Neural cell (in vitro differentiated cells): Measurements from ENCODE around the gene DCTN1. TPM values are rescaled to one million over a fixed set of nuclear protein-coding genes. Genes with fewer than 3 reads are reported as not detected.

Experiments
- H2AFZ ChIP-seq: fragments of 200-600, 300-800 bp; sonication (generic), shearing (Covaris generic); 2 replicates; pipeline ENCODE4 v1.6.0; 2014; ENCODE audit warnings: low read depth, mild to moderate bottlenecking, antibody characterized with exemption, low read length, moderate library complexity
- H3F3A ChIP-seq: fragments of 200-600 bp; shearing (Covaris generic); 2 replicates; pipeline ENCODE4 v1.6.1; 2016; ENCODE audit warnings: mild to moderate bottlenecking, moderate library complexity, mixed read lengths, antibody characterized with exemption, low read length; ENCODE audit not compliant: insufficient read depth, poor library complexity, severe bottlenecking
- H3K27ac ChIP-seq: fragments of 200-600, 300-800 bp; sonication (generic), shearing (Covaris generic); 2 replicates; pipeline ENCODE4 v1.5.1; 2014; ENCODE audit warnings: mild to moderate bottlenecking, low read length, moderate library complexity
- H3K27me3 ChIP-seq: fragments of 300-800, 200-600 bp; sonication (generic), shearing (Covaris generic); 2 replicates; pipeline ENCODE4 v1.6.0; 2014; ENCODE audit warnings: mild to moderate bottlenecking, low read depth, low read length, moderate library complexity; ENCODE audit not compliant: insufficient read depth
- H3K36me3 ChIP-seq: fragments of 300-800, 200-600 bp; sonication (generic), shearing (Covaris generic); 2 replicates; pipeline ENCODE4 v1.5.1; 2014; ENCODE audit warnings: mild to moderate bottlenecking, antibody characterized with exemption, low read length, moderate library complexity; ENCODE audit not compliant: insufficient read depth
- H3K4me2 ChIP-seq: fragments of 300-800, 200-600 bp; sonication (generic), shearing (Covaris generic); 2 replicates; pipeline ENCODE4 v1.6.0; 2014; ENCODE audit warnings: mild to moderate bottlenecking, low read length
- H3K4me3 ChIP-seq: fragments of 300-800, 200-600 bp; sonication (generic), shearing (Covaris generic); 2 replicates; pipeline ENCODE4 v1.5.1; 2014; ENCODE audit warnings: mild to moderate bottlenecking, low read length, moderate library complexity
- H3K79me2 ChIP-seq: fragments of 200-600 bp; shearing (Covaris generic); replicated peaks from 2 replicates; pipeline ENCODE4 v1.6.0; 2014; ENCODE audit warnings: mild to moderate bottlenecking, low read length, moderate library complexity; ENCODE audit not compliant: insufficient read depth
- H3K9ac ChIP-seq: fragments of 300-800, 200-600 bp; sonication (generic), shearing (Covaris generic); 2 replicates; pipeline ENCODE4 v1.6.1; 2016; ENCODE audit warnings: mild to moderate bottlenecking, low read length, mixed read lengths
- H3K9me2 ChIP-seq: fragments of 200-600 bp; shearing (Covaris generic); 2 replicates; pipeline ENCODE4 v1.6.1; 2016; ENCODE audit warnings: mild to moderate bottlenecking, low read length, mixed read lengths; ENCODE audit not compliant: insufficient read depth
- H3K9me3 ChIP-seq: fragments of 200-600, 300-800 bp; sonication (generic), shearing (Covaris generic); 2 replicates; pipeline ENCODE4 v1.6.1; 2016; ENCODE audit warnings: mild to moderate bottlenecking, mixed run types, low read length, moderate library complexity, mixed read lengths
- H4K20me1 ChIP-seq: fragments of 200-600 bp; shearing (Covaris generic); 2 replicates; pipeline ENCODE4 v1.6.1; 2016; ENCODE audit warnings: mild to moderate bottlenecking, mixed run types; ENCODE audit not compliant: insufficient read depth
- CTCF ChIP-seq: fragments of 450-650 bp; IDR thresholded peaks from 2 replicates; pipeline ENCODE4 v1.5.1; 2014; ENCODE audit warnings: antibody characterized with exemption, mild to moderate bottlenecking, moderate library complexity; ENCODE audit not compliant: poor library complexity, severe bottlenecking
- EP300 ChIP-seq: fragments of 450-650 bp; conservative IDR thresholded peaks from 2 replicates; pipeline ENCODE4 v1.6.1; 2014; ENCODE audit warnings: antibody characterized with exemption, mild to moderate bottlenecking, moderate library complexity; ENCODE audit not compliant: poor library complexity, severe bottlenecking
- EZH2 ChIP-seq: fragments of 200-600, 300-800 bp; shearing (Covaris generic), sonication (generic); IDR thresholded peaks from 2 replicates; pipeline ENCODE4 v1.6.1; 2014; ENCODE audit warnings: antibody characterized with exemption, low read length, borderline replicate concordance, mild to moderate bottlenecking; ENCODE audit not compliant: insufficient read depth, poor library complexity, severe bottlenecking
- MXI1 ChIP-seq: fragments of 450-650 bp; conservative IDR thresholded peaks from 2 replicates; pipeline ENCODE4 v1.6.1; 2014; ENCODE audit warnings: antibody characterized with exemption, mild to moderate bottlenecking; ENCODE audit not compliant: poor library complexity, severe bottlenecking
- POLR2AphosphoS5 ChIP-seq: IDR thresholded peaks from 2 replicates; pipeline ENCODE4 v1.6.1; 2012
- RAD21 ChIP-seq: fragments of 450-650 bp; conservative IDR thresholded peaks from 2 replicates; pipeline ENCODE4 v1.6.1; 2014; ENCODE audit warnings: antibody characterized with exemption, mild to moderate bottlenecking, moderate library complexity
- SMC3 ChIP-seq: fragments of 450-650 bp; conservative IDR thresholded peaks from 2 replicates; pipeline ENCODE4 v1.6.1; 2014; ENCODE audit warnings: antibody characterized with exemption, mild to moderate bottlenecking, moderate library complexity; ENCODE audit not compliant: poor library complexity
- TAF1 ChIP-seq: IDR thresholded peaks from 2 replicates; pipeline ENCODE4 v1.6.1; 2012; ENCODE audit warnings: low read depth
- polyA plus RNA-seq: library from polyadenylated mRNA; depleted of rRNA; stranded (reverse); fragments of >200 nt; gene quantifications from 2 replicates; pipeline ENCODE4 v1.2.3, GENCODE V29; 2014
- TF ChIP-seq, protein P1 (sequence below): IDR thresholded peaks from 2 replicates; pipeline ENCODE4 v1.6.1; 2012; ENCODE audit warnings: borderline replicate concordance

Gene DCTN1
- polyA plus RNA-seq, 1 donor from 2014 or later, result 160 TPM

GRCh38 chr2:74420006-74420405 is 39.9 kb upstream of the DCTN1 start:
- H4K20me1 ChIP-seq, result no peaks in the 10 kb centered on the region
- no peaks in the 10 kb centered on the region for H3F3A ChIP-seq
- no peaks in the 10 kb centered on the region for H3K27me3 ChIP-seq
- no peak overlapping the region for H3K27ac ChIP-seq
- H3K9me3 ChIP-seq, result no peaks in the 10 kb centered on the region
- H3K4me2 ChIP-seq, result no peak overlapping the region
- no peaks in the 10 kb centered on the region for H3K79me2 ChIP-seq
- H3K36me3 ChIP-seq, result no peaks in the 10 kb centered on the region
- H2AFZ ChIP-seq, result no peak overlapping the region
- TF ChIP-seq MXI1 (no peak), POLR2AphosphoS5 (no peak), TAF1 (no peak), RAD21 (no peak)
- H3K9me2 ChIP-seq, result no peaks in the 10 kb centered on the region
- no peak overlapping the region for H3K4me3 ChIP-seq
- no peak overlapping the region for H3K9ac ChIP-seq

DNA sequence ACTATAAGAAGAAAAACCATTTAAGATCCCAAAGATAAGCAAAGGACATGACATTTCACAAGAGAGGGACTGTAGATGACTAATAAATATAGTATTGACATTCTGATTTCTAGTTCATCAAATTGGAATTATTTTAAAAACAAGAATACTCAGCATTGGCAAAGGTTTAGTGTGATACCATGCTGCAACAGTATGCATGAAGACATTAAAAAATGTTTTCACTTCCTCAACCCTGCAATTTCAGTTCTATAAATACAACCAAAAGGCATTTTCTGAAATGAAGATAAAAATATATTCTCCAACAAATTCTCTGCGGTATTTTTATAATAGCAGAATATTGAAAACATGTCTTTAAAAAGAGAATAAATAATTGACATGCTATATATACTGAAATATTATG is 39.2 kb upstream of the DCTN1 start:
- no peak overlapping the region for H3K27ac ChIP-seq
- no peak overlapping the region for H3K4me3 ChIP-seq
- H3K4me2 ChIP-seq, result no peak overlapping the region
- H3K9ac ChIP-seq, result no peak overlapping the region
- no peaks in the 10 kb centered on the region for H3K9me3 ChIP-seq
- H3K9me2 ChIP-seq, result no peaks in the 10 kb centered on the region
- H3K79me2 ChIP-seq, result no peaks in the 10 kb centered on the region
- H3F3A ChIP-seq, result no peaks in the 10 kb centered on the region
- H4K20me1 ChIP-seq, result no peaks in the 10 kb centered on the region
- H3K36me3 ChIP-seq, result no peaks in the 10 kb centered on the region
- H3K27me3 ChIP-seq, result no peaks in the 10 kb centered on the region
- TF ChIP-seq EP300 (no peak), RAD21 (no peak), POLR2AphosphoS5 (no peak), TAF1 (no peak), SMC3 (no peak), EZH2 (no peak), CTCF (no peak), MXI1 (no peak)
- TF ChIP-seq, protein P1, sequence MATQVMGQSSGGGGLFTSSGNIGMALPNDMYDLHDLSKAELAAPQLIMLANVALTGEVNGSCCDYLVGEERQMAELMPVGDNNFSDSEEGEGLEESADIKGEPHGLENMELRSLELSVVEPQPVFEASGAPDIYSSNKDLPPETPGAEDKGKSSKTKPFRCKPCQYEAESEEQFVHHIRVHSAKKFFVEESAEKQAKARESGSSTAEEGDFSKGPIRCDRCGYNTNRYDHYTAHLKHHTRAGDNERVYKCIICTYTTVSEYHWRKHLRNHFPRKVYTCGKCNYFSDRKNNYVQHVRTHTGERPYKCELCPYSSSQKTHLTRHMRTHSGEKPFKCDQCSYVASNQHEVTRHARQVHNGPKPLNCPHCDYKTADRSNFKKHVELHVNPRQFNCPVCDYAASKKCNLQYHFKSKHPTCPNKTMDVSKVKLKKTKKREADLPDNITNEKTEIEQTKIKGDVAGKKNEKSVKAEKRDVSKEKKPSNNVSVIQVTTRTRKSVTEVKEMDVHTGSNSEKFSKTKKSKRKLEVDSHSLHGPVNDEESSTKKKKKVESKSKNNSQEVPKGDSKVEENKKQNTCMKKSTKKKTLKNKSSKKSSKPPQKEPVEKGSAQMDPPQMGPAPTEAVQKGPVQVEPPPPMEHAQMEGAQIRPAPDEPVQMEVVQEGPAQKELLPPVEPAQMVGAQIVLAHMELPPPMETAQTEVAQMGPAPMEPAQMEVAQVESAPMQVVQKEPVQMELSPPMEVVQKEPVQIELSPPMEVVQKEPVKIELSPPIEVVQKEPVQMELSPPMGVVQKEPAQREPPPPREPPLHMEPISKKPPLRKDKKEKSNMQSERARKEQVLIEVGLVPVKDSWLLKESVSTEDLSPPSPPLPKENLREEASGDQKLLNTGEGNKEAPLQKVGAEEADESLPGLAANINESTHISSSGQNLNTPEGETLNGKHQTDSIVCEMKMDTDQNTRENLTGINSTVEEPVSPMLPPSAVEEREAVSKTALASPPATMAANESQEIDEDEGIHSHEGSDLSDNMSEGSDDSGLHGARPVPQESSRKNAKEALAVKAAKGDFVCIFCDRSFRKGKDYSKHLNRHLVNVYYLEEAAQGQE, result no peak
- H2AFZ ChIP-seq, result no peak overlapping the region

DNA sequence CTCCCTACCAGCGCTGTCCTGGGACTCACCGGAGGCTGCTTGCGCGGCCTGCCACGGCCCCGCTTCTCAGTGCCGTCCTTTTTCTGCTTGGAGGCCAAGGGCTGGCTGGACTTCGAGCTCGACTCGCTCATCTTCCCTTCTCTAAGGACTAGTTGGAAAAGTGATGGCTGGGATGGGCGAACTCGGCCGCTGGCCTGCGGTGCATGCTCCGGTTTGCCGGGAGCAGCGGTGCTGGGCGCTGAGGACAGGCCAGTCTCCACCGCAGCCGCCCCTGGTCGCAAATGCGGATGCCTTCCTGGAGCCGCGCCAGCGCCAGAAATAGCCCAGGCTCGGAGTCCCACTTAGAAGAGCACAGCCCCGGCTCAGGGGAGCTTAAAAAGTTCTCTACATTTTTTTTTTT is 38.2 kb upstream of the DCTN1 start:
- H3K9me2 ChIP-seq, result no peaks in the 10 kb centered on the region
- H3K27ac ChIP-seq, result no peak overlapping the region
- H3K27me3 ChIP-seq, result no peaks in the 10 kb centered on the region
- no peak for TF ChIP-seq EP300
- TF ChIP-seq EZH2, result no peak
- no peak for TF ChIP-seq RAD21
- no peak for TF ChIP-seq SMC3
- no peak for TF ChIP-seq POLR2AphosphoS5
- TF ChIP-seq MXI1, result no peak
- TF ChIP-seq, protein P1, result no peak
- no peak for TF ChIP-seq TAF1
- TF ChIP-seq CTCF, result no peak
- no peak overlapping the region for H3K4me2 ChIP-seq
- no peaks in the 10 kb centered on the region for H3K9me3 ChIP-seq
- H3K79me2 ChIP-seq, result no peaks in the 10 kb centered on the region
- no peak overlapping the region for H3K9ac ChIP-seq
- H3F3A ChIP-seq, result no peaks in the 10 kb centered on the region
- H3K36me3 ChIP-seq, result no peaks in the 10 kb centered on the region
- no peak overlapping the region for H3K4me3 ChIP-seq
- no peak overlapping the region for H2AFZ ChIP-seq
- no peaks in the 10 kb centered on the region for H4K20me1 ChIP-seq
